ENCODE data around the gene DAPP1.

The DAPP1 gene

DNA sequence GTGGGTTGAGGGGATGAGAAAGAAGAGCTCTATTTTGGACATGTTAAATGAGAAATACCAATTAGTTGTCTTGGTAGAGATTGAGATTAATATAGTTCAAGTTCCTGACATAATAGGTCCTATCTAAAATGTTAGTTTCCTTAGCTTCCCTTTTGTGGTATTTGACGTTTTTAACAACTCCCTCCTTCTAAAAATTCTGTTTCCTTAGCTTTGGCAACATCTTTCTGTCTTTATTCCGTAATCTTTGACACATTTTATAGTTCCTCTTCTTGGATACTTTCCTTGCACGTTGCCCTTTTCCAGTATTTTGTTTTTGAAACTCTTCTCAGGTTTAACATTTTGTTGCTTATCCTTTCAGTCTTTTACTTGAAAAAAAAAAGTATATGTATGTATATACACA, 40.7 kb downstream of the DAPP1 start:
- no peak for DNase-seq

DNA sequence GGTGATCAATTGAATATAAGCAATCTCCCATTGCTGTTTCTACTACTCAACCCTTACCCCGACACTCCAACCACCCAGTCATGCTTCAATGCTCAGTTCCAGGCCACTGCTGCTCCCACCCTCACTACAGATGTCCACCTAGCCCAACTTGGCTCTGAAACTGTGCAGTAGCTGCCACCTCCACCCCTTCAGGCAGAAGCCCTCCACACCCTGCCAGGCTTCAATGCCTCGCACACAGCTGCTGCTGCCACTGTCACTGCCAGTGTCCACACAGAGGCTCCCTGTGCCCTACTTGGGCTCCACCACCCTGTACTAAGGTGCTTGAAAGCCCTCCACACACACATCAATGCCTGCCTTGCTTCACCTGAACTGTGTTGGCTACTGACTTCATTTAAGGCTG, 43.0 kb downstream of the DAPP1 start:
- no peak for DNase-seq

DNA sequence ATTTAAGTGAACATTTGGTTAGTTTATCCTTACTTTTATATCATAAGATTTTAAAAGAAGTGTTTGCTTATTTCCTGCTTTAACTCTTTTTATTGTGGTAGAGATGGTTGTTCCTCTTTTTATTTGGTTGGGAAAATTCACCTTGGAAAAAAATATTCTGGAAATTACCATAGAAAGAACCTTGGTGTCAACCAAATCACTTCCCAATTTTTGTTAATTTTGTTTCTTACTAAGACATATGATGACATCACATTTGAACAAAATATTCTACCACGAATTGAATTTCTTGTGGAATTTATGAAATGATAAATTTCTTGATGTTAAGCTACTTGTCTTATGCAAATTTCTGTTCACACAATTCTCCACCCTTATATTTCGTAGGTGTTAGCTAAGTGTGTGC, 43.9 kb downstream of the DAPP1 start:
- no peak for DNase-seq

DNA sequence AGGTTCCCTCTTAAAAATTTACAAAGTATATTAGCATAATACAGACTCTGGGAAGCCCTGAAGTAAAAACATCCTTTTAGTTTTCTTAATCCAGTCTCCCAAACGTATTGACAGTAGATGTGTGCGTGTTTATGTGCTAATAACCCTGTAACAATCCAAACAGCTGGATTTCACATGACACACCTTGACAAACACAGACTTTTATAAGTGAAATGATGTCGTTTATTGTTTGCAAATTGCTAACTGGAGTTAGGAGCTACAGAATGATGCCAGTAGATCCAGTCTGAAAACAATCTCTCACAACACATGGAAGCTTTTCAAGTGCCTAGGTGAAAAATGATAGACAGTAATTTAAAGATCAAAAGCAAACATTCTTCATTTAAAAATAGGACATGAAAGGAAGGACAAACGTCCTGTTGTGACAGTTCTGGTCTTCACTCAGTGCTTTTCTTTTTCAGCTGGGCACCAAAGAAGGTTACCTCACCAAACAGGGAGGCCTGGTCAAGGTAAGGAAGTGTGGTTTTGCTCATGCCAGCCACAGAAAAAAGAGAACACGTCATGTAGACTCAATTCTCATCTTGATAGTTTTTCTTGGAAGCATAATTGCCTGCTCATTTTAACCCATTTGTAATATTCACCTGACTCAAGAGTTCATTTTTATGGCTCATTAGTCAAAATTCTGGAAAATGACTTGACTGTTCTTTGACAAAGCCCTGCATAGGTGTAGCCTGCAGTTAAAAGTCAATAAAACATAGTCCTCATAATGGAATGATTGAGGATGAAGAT, 44.7 kb downstream of the DAPP1 start:
- DNase-seq: no peak

DNA sequence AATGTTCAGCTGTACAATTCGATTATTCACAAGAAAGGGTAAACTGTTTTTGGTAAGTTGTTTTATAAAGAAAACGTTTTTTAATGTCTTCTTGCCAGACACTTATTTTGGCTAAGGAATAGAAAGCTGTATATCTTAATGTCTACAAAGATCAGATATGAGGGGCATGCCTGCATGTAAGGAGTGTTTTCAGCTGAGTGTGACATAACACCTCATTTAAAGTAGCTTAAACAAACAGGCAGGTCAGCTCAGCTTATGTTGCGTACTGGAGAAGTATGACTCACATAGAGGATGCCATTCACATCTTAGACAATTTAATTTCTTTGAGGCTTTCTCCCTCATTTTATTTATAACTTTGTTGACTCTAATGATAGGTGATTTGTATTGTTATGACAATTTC, 47.2 kb downstream of the DAPP1 start:
- no peak for DNase-seq

DNA sequence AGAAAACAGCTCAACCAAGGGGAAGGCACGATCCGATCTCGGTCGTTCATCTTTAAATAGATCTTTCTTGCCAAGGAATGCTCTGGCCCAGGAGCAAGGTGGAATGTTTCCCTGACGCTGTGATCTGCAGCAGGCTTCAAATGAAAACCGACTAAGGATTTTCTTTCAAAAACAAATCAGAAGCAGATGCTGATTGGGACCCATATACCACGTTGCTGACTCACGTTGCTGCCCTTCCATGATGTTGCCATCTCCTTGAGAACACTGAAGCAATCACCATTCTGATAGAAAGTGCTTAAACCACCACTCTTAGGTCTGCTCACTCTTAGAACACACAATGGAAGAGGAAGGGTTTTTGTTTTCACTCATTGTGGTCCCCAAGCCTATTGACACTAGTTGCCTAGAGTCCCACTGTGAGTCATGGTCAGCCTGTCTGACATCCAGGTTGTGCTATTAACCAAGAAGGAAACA, 51.5 kb downstream of the DAPP1 start:
- DNase-seq: no peak

DNA sequence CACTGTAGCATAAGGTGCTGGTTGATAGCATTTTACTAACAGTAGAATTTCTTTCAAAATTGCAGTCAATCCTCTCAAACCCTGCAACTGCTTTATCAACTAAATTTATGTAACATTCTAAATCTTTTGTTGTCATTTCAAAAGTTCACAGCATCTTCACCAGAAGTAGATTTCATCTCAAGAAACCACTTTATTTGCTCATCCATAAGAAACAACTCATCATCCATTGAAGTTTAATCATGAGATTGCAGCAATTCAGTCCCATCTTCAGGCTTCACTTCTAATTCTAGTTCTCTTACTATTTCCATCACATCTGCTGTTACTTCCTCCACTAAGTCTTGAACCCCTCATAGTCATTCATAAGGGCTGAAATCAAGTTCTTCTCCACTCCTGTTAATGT, 55.9 kb downstream of the DAPP1 start:
- DNase-seq: no peak

DNA sequence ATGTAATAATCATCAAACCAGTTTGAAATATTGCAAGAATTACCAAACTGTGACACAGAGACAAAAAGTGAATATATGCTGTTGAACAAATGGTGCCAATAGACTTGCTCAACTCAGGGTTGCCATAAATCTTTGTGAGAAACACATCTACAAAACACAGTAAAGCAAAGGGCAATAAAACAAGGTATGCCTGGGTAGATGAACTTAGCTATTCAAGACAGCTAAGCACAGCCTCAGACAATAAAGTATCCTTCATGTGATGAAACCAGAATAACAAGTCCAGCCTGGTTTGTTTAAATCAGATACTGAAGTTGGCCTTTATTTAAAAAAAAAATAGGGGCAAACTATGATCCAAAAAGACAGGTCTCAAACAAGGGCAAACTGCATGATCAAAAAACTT, 58.4 kb downstream of the DAPP1 start:
- no peak for DNase-seq

DNA sequence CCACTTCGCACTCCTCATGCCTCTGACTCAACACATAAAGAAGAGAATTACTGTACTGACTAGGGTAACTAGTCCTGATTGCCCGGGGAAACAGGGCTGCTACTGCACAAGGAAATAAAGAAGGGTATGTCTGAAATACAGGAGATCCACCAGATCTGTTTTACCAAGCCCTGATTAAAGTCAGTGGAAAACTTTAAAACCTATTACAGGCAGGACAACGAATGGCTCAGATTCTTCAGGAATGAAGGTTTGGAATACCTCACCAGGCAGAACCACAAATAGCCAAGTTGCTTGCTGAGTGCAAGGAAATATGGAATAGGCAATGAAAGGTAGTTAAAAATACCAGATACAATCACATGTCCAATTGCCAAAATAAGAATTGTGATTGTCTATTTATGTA, 60.3 kb downstream of the DAPP1 start:
- DNase-seq: no peak

DNA sequence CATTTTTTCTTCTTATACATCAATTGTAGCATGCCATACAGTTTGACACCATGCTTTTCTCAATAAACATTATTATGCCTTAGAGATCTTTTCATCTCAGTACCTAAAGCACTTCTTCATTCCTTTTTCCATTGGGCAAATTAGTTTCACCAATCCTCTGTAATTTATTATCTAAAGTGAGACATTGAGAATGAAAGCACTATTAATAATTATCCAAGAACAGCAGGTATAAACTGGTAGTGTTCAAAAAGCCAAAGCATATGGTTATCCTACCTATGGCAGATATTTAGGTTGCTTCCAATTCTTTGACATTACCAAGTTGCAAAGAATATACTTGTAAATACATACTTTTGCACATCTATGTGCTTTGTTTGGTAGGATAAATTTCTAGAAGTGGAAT, 62.0 kb downstream of the DAPP1 start:
- DNase-seq: no peak

DNA sequence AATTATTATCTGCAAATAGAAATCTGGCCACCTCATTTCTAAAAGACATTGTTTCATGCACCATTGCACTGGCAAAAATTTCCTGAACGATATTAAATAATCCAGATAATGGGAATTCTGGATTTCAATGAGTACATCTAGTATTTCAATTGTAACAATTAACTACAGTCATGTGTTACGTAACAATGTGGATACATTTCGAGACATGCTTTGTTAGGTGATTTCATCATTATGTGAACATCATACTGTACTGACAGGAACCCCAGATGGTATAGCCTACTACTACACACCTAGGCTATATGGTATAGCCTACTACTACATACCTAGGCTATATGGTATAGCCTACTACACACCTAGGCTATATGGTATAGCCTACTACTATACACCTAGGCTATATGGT, 62.8 kb downstream of the DAPP1 start:
- no peak for DNase-seq

DNA sequence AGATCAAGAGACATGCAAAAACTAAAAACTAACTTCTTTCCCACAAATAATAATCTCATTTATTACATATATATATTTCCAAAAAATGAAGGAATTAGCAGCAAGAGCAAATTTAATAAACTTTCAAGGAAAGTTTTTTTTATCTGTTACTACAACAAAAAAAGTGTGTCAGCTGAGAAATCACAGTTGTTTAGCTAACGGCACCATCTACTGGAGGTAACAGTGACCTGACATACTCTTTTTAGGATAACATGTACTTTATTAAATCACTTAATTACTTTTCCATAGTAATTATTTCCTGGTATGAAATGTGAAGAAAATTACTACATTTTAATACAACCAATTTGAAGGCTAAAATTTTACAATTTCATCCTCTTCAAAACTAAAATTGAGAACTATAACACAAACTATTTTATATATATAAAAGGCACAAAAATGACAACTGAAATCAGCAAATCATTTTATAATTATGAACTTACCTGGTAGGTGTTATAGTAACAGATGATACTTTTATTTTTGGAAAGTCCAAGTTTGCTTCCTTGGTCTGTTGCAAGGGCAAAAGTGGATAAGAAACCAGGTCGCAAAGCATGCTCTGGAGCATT, 68.5 kb downstream of the DAPP1 start:
- DNase-seq: no peak

DNA sequence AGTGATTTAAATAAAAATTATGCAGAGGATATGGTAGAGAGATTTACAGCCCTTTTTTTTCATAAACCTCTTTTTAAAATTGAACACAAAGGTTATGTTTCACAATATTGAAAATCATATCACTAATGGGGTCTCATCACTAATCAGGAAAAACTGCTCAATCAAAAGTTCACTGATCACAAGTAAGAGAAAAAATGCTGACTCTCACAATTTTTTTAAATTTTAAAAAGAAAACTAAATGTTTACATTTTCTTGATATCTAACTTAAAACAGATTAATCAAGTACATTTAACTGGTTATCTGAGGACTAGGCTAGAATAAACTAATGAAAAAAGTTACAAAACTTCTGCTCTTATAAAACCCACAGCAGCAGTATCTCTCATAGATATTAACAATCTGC, 69.1 kb downstream of the DAPP1 start:
- DNase-seq: no peak

DNA sequence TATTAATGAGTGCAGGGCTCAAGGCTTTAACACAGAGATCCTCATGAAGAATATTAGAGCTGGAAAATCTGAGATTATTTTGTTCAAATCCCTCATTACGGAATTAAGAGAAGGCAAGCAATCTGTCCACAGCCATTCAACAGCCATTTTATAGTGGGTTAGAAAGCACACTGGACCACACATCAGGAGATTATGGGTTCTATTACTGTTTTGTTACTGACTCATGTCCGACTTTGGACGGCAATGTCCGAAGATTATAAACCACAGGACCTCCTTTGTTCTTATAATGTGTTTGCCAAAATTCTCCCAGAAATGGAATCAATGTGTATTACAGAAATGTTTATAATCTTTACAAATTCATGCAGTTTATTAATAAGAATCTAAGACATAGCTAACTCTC, 69.5 kb downstream of the DAPP1 start:
- DNase-seq: no peak

DNA sequence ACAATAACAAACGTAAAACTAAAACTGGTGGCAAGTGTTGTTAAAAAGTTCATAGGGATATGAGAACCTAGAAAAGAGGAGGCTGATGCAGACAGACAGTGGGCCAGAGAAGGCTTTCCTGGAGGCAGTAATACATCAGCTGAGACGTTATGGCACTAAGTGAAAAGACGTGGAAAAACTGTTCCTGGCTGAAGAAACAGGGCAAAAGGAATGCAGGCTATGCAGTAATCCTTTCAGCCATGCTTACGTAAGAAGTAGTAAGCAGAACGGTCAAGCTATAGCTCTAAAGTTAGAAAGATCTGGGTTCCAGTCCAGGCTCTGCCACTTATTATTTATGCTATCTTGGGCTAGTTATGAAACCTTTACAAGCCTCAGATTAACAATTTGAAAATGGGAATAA, 71.2 kb downstream of the DAPP1 start:
- no peak for DNase-seq

DNA sequence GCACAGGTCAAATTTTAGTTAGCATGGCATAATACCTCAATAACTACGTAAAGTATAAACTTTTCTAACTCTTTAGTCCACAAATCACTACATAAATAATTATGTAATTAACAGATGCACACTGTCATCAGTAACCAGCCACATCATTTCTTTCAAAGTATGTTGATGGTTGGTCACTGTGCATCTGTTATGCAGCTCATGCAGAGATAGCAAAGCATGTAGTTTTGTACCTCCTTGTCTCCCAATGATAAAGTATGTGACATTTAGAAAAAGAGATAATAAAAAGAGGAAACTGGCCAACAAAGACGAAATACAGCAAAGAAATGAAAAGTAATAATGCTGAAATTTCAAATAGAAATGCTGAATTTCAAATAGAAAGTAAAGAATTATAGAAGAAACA, 74.7 kb downstream of the DAPP1 start:
- DNase-seq: no peak

DNA sequence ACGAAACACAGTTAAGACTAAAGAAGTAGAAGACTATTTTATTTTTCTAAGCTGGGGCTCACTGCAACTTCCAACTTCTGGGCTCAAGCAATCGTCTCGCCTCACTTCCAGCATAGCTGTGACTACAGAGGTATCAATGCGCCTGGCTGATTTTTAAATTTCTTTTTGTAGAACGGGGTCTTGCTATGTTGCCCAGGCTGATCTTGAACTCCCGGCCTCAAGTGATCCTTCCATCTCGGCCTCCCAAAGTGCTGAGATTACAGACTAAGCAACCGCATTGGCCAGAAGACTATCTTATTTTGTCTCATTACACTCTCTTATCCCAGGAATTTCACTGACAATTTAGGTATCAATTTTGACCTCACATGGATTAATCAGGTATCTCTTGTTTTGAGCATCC, 76.4 kb downstream of the DAPP1 start:
- DNase-seq: no peak

DNA sequence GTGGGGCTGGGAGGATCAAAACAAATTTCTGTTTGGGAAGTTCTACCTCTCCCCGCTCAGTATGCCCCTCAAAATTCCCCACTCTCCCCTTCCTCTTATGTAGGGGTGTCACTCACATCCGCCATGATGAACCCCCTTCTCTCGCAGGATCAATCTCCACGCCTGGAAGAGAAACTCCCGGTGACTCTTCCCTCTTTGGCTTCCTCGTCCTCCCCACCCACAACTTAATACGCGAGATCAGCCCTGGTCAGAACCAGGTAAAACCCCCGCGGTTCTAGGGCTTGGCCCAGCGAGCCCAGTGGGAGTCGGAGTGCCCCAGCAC, 77.2 kb downstream of the DAPP1 start:
- DNase-seq: no peak

DNA sequence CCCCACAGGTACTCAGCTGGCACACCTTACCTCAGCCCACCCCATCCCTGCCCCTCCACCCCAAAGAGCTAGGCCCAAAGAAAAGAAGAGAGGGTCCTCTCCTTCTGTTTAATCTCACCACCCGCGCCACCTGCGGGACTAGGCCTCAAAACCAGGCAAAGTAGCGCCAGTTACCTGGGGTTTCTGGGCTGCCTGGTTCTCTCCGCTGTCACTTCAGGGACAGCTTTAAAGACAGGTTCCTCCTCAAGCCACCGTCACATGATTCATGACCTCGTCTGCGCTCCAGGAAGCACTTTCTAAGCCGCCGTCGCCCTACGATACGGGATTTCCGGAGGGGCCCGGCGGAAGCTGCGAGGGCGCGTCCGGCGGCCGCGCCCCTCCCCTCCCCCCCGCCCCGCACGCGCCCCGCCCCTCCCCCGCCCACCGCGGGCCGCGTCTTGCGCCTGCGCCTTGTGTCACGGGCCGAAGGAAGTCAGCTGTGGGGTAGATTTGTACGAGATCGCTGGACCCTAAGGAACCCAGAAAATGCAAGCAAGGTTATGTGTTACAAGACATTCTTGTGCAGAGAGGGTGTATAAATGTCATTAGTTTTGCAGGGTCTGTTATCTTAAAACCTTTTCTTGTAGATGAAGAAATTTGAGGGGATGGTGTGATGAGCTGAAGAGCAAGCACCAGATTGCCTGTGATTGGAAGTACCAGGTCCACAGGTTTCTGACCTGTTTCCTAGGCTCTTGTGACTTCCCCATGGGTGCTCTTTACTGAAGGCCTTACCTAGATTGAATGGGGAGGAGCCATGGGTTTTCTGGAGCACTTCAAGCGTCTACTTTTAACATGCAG, 77.8 kb downstream of the DAPP1 start, which contains the start of gene LAMTOR3:
LAMTOR3 (minus strand) TSS at position 267 of the 837 bp plus-strand sequence. CDS start 464 bp downstream, outside the sequence.
- DNase-seq: peak; percentile 94

DNA sequence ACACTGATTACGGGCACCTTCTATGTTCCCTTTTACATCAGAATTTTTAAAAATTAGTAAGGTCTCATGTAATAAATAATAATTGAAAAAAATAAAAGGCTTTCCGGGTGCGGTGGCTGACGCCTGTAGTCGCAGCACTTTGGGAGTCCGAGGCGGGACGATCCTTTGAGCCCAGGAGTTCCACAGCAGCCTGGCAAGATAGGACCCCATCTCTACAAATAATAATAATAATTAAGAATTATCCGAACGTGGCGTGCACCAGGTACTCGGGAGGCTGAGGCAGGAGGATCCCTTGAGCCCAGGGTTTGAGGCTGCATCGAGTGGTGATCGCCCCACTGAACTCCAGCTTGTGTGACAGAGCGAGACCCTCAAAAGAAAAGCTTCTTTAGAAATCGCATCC, 78.4 kb downstream of the DAPP1 start:
- DNase-seq: no peak

DNA sequence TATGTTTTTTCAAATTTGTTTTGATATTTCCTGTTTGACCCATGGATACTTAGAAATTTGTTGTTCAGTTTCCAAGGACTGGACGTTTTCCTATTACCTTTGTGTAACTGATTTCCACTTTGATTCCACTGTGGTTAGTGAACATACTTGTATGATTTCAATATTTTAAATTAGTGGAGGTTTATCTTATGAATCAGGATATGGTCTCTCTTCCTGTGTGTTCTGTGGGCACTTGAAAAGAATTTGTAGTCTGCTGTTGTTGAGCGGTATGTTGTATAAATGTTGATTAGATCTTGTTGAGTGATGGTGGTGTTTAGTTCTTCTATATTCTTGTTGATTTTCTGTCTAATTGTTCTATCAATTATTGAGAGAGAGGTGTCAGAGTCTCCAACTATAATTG, 98.8 kb downstream of the DAPP1 start:
- no peak for DNase-seq

DNA sequence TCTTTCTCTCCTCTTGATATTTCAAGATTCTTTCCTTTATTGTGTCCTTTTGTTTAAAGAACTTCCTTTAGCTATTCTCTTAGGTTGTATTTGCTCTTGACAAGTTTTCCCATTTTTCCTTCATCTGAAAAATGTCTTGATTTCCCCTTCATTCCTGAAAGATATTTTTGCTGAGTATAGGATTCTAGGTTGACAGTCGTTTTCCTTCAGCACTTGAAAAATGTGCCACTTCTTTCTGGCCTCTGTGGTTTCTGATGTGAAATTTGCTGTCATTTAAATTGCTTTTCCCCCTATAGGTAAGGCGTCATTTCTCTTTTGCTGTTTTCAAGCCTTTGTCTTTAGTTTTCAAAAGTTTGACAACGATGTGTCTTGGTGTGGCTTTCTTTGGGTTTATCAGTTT, 100.9 kb downstream of the DAPP1 start:
- no peak for DNase-seq

DNA sequence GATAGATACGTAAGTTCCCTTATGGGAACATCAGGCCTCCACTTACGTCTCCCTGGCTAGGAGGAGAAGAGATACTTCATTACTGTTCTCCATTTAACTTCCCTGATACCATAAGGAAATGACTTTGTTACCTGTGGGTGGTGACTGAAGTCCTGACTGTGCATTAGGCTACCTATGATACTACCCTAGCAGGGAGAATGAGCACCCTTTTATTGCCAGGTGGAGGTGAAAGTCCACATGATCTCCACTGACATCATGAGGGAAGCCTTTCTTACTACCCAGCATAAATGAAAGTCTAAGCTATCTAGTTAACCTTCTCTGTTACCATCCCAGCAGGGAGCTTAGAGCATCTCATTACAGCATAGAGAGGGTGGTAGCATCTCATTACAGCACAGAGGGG, 102.0 kb downstream of the DAPP1 start:
- DNase-seq: no peak
